DOHH2 (cell line): Measurements from ENCODE around the gene TBC1D24.

Experiments
- CTCF ChIP-seq: fragments of 200-600 bp; sonication (generic); IDR thresholded peaks from one replicate; pipeline ENCODE4 v1.5.1; 2014; ENCODE audit warnings: antibody characterized with exemption, mild to moderate bottlenecking, low read depth, low read length; ENCODE audit not compliant: poor library complexity, severe bottlenecking
- EZH2phosphoT487 ChIP-seq: fragments of 200-600 bp; sonication (generic); IDR thresholded peaks from 2 replicates; pipeline ENCODE4 v1.6.1; 2017; ENCODE audit warnings: borderline replicate concordance, mild to moderate bottlenecking, antibody characterized with exemption, low read length, moderate library complexity, mixed read lengths

GRCh38 chr16:2501946-2502895 lies 27.3 kb downstream of the TBC1D24 start:
- TF ChIP-seq CTCF (no peak), EZH2phosphoT487 (no peak)
